ENCODE results near the gene NKIRAS1. TPM values are rescaled to one million over a fixed set of nuclear protein-coding genes. Genes with fewer than 3 reads are reported as not detected.
A peak's percentile ranks its signal among the peaks of the same experiment; 100 is the strongest.

The NKIRAS1 gene
- total and polyA plus RNA-seq, 2 experiments from 2014 or later, result 9.2 to 9.7 TPM

DNA sequence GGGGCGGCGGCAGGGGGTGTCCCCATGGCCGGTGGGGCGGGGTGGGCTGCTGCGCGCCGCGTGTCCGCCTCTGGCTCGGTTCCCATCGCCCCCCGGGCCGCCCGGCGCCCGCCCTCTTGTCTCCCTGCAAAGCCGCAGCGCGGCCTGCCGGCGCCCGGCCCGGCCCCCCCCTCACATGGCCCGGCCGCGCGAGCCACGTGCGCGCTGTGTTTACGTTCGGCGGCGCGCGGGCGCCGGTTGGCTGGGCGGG, 28.8 kb upstream of the NKIRAS1 start (continued):
- TF ChIP-seq, protein P1, sequence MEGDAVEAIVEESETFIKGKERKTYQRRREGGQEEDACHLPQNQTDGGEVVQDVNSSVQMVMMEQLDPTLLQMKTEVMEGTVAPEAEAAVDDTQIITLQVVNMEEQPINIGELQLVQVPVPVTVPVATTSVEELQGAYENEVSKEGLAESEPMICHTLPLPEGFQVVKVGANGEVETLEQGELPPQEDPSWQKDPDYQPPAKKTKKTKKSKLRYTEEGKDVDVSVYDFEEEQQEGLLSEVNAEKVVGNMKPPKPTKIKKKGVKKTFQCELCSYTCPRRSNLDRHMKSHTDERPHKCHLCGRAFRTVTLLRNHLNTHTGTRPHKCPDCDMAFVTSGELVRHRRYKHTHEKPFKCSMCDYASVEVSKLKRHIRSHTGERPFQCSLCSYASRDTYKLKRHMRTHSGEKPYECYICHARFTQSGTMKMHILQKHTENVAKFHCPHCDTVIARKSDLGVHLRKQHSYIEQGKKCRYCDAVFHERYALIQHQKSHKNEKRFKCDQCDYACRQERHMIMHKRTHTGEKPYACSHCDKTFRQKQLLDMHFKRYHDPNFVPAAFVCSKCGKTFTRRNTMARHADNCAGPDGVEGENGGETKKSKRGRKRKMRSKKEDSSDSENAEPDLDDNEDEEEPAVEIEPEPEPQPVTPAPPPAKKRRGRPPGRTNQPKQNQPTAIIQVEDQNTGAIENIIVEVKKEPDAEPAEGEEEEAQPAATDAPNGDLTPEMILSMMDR (conservative IDR thresholded peaks at IDR 0.05; ENCODE audit: low read depth in 2 of 2), result no peak

- DNase-seq (ENCODE audit: low spot score) (peak; percentile 88), ATAC-seq (peak; percentile 30)
- no peaks in the 10 kb centered on the region for H3K9me2 ChIP-seq (ENCODE audit: insufficient read depth)
- peak within 1 kb of the TSS; percentile 100 for H3K4me2 ChIP-seq
- peaks cover 29% of the 10 kb centered on the region for H3K4me1 Mint-ChIP-seq
- 0 out of 2 replicates have a peak, but pooled peaks cover 3% of the 10 kb centered on the region for H3F3A ChIP-seq (replicated peaks; ENCODE audit: low read depth)
- H3K79me2 ChIP-seq (replicated peaks; ENCODE audit: insufficient read depth), result peaks cover 37% of the 10 kb centered on the region
- peaks cover 6% of the 10 kb centered on the region for H3K27me3 Mint-ChIP-seq (ENCODE audit: insufficient read depth, low read depth, poor library complexity)
- peak within 1 kb of the TSS; percentile 99 for H3K4me3 ChIP-seq
- H3K36me3 ChIP-seq (ENCODE audit: insufficient read depth), result no peaks in the 10 kb centered on the region
- peak within 1 kb of the TSS; percentile 88 for H3K4me3 Mint-ChIP-seq
- H4K20me1 ChIP-seq (replicated peaks; ENCODE audit: insufficient read depth), result no peaks in the 10 kb centered on the region
- H3K9me3 Mint-ChIP-seq, result no peaks in the 10 kb centered on the region
- peak within 1 kb of the TSS; percentile 91 for H3K27ac Mint-ChIP-seq
- H2AFZ ChIP-seq, result peak within 1 kb of the TSS; percentile 84
- TF ChIP-seq ETS1 (IDR thresholded peaks at IDR 0.05), result 0 out of 2 replicates have a peak, but pooled peaks have one; percentile 26
- peak; percentile 52 for TF ChIP-seq POLR2AphosphoS5 (IDR thresholded peaks at IDR 0.05; ENCODE audit: low read depth)
- TF ChIP-seq EZH2 (IDR thresholded peaks at IDR 0.05; ENCODE audit: low read depth, unreplicated experiment), result no peak
- TF ChIP-seq, protein P2, sequence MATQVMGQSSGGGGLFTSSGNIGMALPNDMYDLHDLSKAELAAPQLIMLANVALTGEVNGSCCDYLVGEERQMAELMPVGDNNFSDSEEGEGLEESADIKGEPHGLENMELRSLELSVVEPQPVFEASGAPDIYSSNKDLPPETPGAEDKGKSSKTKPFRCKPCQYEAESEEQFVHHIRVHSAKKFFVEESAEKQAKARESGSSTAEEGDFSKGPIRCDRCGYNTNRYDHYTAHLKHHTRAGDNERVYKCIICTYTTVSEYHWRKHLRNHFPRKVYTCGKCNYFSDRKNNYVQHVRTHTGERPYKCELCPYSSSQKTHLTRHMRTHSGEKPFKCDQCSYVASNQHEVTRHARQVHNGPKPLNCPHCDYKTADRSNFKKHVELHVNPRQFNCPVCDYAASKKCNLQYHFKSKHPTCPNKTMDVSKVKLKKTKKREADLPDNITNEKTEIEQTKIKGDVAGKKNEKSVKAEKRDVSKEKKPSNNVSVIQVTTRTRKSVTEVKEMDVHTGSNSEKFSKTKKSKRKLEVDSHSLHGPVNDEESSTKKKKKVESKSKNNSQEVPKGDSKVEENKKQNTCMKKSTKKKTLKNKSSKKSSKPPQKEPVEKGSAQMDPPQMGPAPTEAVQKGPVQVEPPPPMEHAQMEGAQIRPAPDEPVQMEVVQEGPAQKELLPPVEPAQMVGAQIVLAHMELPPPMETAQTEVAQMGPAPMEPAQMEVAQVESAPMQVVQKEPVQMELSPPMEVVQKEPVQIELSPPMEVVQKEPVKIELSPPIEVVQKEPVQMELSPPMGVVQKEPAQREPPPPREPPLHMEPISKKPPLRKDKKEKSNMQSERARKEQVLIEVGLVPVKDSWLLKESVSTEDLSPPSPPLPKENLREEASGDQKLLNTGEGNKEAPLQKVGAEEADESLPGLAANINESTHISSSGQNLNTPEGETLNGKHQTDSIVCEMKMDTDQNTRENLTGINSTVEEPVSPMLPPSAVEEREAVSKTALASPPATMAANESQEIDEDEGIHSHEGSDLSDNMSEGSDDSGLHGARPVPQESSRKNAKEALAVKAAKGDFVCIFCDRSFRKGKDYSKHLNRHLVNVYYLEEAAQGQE (IDR thresholded peaks at IDR 0.05; ENCODE audit: unreplicated experiment), result peak; percentile 6
- TF ChIP-seq, protein P3, sequence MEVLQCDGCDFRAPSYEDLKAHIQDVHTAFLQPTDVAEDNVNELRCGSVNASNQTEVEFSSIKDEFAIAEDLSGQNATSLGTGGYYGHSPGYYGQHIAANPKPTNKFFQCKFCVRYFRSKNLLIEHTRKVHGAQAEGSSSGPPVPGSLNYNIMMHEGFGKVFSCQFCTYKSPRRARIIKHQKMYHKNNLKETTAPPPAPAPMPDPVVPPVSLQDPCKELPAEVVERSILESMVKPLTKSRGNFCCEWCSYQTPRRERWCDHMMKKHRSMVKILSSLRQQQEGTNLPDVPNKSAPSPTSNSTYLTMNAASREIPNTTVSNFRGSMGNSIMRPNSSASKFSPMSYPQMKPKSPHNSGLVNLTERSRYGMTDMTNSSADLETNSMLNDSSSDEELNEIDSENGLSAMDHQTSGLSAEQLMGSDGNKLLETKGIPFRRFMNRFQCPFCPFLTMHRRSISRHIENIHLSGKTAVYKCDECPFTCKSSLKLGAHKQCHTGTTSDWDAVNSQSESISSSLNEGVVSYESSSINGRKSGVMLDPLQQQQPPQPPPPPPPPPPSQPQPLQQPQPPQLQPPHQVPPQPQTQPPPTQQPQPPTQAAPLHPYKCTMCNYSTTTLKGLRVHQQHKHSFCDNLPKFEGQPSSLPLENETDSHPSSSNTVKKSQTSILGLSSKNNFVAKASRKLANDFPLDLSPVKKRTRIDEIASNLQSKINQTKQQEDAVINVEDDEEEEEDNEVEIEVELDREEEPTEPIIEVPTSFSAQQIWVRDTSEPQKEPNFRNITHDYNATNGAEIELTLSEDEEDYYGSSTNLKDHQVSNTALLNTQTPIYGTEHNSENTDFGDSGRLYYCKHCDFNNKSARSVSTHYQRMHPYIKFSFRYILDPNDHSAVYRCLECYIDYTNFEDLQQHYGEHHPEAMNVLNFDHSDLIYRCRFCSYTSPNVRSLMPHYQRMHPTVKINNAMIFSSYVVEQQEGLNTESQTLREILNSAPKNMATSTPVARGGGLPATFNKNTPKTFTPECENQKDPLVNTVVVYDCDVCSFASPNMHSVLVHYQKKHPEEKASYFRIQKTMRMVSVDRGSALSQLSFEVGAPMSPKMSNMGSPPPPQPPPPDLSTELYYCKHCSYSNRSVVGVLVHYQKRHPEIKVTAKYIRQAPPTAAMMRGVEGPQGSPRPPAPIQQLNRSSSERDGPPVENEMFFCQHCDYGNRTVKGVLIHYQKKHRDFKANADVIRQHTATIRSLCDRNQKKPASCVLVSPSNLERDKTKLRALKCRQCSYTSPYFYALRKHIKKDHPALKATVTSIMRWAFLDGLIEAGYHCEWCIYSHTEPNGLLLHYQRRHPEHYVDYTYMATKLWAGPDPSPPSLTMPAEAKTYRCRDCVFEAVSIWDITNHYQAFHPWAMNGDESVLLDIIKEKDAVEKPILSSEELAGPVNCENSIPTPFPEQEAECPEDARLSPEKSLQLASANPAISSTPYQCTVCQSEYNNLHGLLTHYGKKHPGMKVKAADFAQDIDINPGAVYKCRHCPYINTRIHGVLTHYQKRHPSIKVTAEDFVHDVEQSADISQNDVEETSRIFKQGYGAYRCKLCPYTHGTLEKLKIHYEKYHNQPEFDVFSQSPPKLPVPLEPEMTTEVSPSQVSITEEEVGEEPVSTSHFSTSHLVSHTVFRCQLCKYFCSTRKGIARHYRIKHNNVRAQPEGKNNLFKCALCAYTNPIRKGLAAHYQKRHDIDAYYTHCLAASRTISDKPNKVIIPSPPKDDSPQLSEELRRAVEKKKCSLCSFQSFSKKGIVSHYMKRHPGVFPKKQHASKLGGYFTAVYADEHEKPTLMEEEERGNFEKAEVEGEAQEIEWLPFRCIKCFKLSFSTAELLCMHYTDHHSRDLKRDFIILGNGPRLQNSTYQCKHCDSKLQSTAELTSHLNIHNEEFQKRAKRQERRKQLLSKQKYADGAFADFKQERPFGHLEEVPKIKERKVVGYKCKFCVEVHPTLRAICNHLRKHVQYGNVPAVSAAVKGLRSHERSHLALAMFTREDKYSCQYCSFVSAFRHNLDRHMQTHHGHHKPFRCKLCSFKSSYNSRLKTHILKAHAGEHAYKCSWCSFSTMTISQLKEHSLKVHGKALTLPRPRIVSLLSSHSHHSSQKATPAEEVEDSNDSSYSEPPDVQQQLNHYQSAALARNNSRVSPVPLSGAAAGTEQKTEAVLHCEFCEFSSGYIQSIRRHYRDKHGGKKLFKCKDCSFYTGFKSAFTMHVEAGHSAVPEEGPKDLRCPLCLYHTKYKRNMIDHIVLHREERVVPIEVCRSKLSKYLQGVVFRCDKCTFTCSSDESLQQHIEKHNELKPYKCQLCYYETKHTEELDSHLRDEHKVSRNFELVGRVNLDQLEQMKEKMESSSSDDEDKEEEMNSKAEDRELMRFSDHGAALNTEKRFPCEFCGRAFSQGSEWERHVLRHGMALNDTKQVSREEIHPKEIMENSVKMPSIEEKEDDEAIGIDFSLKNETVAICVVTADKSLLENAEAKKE (CRISPR knock-in tag; IDR thresholded peaks at IDR 0.05), result no peak
- peaks cover 5% of the 10 kb centered on the region for H3K36me3 Mint-ChIP-seq (ENCODE audit: low read depth)
- H3K27me3 ChIP-seq (ENCODE audit: insufficient read depth), result peaks cover 9% of the 10 kb centered on the region; the same call in 1 of the 2 replicates
- H3K4me1 ChIP-seq (ENCODE audit: insufficient read depth), result peaks cover 25% of the 10 kb centered on the region
- H3K27ac ChIP-seq (ENCODE audit: low read depth), result peak within 1 kb of the TSS; percentile 98
Observed at GRCh38 chr3:23944861-23945662, 28.3 kb upstream of the NKIRAS1 start, which contains the start of gene NR1D2. Gene NR1D2 (plus strand): TSS chr3:23945286. CDS start chr3:23945579, 293 bp downstream.

All from GM23338 (cell line).